Measurements from ENCODE around the gene MAP3K20.

Gene MAP3K20

DNA sequence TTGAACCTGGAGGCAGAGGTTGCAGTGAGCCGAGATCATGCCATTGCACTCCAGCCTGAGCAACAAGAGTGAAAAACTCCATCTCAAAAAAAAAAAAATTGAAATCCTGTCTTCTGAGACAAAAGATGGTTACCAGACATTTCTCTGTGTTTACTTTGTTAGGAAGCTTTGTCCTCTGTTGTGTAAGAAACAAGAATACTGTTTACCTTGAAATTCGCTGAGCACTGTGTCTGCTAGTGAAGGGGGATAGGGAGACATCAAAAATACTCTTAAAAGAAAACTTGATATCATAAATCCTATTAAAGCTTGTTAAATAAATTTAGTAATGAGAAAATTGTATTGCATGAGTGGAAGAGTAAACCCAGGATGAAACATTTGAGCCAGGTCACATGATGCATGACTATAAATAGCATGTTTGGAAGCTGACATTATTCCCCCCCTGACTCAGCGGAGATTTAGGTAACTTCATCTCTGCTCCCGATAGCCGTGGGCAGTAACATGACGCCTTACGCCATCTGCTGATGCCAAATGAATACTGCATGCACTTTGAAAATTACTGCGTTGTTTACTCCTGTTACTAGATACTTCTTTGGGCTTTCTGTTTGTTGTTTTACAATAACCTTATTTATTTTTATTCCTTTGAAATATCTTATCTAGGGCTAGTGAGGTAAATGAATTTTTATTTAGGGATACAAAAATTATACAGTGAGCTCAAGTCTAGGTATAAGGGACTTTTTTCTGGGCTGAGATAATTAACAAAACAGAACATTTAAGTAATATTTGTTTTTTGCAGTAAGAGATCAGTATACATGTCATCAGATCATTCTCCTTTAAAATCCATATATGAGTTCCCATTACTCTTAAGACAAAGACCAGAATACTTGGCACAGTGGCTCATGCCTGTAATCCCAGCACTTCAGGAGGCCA is 134.9 kb downstream of the MAP3K20 start:
- peak; percentile 93 for DNase-seq

DNA sequence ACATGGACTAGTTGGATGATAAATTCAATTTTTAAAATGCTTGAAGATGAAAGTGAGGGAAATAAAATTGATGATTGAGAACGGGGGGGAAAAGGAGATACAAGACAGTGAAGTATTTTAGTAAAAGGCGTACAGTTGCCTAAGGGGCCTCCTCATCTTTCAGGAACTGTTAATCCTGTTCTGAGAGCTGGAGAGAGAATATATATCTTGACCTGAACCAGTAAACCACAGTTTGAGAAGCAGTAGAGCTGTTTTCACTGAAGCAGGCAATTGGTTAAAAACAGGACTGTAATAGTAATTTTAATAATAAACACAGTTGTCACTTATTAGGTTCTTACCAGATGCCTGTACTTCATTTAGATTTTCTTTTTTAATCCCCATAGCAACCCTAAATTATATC is 137.5 kb downstream of the MAP3K20 start:
- DNase-seq, result no peak

DNA sequence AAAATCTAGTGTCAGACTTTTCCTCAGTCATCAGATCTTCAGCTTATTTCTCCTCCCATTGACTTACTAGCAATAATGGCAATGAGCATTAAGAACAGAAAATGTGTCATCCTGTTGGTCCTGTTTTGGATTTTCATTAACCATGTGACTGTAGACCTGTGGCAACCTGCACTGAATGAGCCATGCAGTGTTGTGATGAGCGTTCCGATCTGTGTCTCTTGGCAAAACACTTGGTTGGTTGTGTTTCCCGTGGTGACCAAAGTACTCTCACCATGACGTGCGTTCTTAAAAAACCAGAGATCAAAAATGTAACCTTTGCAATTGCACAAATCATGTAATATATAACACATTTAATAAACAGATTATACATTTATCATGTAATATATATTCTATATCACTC is 138.6 kb downstream of the MAP3K20 start:
- peak; percentile 49 for DNase-seq

DNA sequence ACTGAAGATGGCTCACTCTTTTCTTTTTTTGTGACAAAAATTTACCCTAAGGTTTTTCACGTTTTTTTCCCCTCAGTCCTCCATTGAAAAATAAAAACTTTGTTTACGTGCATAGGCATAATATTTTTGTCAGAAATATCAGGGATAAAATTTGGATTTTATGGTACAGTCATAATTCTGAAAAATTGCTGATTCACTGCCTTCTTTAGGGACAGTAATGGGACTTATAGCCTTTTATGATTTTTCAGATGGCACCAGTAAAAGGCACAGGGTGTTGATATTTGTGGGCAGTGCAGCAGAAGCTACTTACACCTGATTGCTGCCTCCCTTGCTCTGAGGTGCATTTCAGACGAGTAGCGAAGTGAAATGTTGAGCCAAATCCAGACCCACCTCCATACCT is 139.7 kb downstream of the MAP3K20 start:
- no peak for DNase-seq

DNA sequence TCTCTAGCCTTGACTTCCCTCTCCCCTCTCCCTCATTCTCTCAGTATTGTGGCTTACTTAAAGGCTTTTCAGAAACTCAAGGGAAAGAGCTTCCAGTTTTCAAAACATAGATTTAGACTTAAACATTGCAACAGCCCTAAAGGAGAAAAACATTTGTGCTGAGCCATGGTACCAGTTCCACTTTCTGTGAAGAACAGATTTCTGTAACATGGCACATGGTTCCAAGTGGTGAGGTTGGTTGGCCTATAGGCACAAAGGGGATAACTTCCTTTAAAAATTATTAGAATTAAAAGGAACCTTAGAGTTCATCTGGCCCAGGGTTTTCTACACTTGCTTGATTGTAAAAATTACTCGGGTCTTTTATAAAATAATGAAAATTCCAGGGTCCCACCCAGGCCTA is 140.4 kb downstream of the MAP3K20 start:
- DNase-seq, result no peak

DNA sequence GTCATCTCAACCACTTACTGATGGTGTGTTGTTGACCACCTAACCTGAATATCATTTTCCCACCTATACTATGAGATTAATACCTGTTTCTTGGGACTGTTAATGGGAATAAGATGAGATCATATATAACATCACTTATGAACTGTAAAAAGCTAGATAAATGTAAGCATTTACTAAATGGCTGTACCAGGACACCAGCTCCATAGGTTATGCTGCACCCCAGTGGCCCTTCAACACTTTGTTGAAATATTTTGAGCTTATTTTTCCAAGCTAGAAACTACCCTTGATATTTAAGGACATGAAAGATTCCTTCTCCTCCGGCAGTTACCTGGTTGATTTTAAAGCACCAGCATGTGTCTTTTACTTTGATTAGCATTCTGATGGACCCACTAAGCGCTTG is 141.0 kb downstream of the MAP3K20 start:
- DNase-seq, result no peak

DNA sequence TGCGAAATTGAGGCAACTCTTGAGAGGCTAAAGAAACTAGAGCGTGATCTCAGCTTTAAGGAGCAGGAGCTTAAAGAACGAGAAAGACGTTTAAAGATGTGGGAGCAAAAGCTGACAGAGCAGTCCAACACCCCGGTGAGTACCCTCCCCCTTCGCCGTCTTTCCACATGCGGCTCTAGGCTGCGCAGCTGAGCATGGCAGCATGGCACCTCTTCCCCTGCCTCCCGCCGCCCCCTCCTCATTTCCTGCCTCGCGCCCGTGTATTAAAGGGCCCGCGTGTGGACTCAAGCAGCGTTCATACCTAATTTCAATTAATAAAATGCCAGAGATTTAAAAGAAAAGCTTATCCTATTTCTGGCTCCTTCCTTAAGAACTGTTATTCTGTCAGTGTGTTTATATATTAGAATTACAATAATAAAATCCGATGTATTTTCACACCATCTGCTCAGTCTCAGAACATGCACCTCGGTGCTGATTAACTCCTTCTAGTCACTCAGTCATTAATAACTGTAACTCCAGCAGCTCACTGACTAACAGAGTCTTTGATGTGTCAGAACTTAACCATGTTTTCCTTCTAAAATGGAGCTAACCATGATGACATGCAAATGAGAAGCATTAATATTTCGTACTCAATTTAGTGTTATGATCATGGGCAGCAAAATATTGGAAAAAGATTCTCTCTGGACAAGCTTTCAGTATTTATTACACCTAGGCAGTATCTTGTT is 141.6 kb downstream of the MAP3K20 start:
- peak; percentile 68 for DNase-seq

DNA sequence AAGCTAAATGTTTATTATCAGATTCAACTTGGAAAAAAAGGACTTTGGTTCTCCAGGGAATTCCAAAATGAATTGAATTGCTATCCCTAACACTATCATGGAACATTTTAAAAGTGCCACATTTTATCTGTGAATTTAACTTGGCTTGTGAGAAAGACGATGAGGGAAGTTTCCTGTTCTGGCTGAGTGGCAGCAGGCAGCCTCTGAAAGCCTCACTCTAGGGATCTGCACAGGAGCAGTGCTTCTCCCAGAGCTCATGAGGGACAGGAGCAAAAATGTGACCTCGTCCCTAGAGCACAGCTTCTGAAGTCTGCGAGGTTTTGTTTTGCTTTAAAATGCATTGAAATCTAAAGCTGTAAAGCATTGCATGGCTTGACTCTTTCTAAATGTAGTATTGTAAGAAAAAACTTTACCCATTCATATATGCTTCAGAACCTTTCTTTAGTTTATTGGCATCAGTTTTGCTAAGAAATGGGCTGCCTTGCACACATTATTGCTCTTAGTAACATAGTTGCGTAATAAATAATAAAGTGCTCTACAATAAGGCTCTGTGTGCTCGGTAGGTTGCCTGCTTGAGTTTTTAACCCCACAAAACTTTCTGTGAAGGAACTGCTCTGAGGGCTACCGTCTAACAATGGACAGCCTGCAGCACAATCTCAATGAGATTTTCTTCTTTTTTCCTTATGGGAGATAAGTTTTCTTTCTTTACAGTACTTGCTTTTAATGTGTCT is 142.8 kb downstream of the MAP3K20 start:
- DNase-seq, result peak; percentile 40

DNA sequence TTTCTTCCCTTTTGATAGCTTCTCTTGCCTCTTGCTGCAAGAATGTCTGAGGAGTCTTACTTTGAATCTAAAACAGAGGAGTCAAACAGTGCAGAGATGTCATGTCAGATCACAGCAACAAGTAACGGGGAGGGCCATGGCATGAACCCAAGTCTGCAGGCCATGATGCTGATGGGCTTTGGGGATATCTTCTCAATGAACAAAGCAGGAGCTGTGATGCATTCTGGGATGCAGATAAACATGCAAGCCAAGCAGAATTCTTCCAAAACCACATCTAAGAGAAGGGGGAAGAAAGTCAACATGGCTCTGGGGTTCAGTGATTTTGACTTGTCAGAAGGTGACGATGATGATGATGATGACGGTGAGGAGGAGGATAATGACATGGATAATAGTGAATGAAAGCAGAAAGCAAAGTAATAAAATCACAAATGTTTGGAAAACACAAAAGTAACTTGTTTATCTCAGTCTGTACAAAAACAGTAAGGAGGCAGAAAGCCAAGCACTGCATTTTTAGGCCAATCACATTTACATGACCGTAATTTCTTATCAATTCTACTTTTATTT is 145.6 kb downstream of the MAP3K20 start:
- DNase-seq, result no peak

DNA sequence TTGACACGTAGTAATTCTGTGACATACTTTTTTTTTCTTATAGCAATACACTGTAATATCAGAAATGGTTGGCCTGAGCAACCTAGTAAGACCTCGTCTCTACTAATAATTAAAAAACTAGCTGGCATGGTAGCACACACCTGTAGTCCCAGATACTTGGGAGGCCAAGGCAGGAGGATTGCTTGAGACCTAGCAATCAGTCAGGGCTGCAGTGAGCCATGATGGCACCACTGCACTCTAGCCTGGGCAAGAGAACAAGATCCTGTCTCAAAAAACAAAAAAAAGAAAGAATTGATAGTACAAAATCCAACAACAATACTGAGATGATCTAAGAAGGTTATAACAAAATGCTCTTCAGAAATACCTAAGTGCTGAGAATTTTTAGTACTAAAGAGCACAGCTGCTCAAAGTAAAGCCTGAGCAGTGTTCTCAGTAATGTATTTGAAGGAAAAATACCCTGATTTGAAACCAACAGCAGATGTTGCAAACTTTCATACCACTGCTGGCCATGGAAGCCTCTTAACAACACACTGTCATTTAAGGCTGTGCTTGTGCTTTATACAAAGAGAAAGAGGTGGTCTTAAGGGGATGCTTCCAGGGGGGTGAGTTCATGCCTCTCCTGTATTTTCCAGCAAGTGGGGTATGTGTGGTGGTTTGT is 146.4 kb downstream of the MAP3K20 start:
- DNase-seq, result no peak

DNA sequence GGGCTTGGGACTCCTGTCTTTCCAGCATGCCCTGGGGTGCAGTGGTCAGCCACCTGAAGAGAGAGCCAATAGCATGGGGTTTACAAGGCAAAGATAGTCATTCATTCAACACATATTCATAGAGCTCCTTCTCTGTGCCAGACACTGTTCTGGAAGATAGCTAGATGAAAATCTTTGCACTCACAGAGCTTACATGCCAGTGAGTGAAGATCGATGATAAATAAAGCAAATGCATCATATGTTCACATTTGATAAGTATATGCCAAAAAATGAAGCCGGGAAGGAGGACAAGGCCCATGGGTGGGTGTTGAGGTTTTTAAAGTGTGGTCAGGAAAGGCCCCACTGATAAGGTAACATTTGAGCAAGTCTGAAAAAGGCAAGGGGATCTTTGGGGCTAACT is 148.2 kb downstream of the MAP3K20 start:
- DNase-seq, result no peak

DNA sequence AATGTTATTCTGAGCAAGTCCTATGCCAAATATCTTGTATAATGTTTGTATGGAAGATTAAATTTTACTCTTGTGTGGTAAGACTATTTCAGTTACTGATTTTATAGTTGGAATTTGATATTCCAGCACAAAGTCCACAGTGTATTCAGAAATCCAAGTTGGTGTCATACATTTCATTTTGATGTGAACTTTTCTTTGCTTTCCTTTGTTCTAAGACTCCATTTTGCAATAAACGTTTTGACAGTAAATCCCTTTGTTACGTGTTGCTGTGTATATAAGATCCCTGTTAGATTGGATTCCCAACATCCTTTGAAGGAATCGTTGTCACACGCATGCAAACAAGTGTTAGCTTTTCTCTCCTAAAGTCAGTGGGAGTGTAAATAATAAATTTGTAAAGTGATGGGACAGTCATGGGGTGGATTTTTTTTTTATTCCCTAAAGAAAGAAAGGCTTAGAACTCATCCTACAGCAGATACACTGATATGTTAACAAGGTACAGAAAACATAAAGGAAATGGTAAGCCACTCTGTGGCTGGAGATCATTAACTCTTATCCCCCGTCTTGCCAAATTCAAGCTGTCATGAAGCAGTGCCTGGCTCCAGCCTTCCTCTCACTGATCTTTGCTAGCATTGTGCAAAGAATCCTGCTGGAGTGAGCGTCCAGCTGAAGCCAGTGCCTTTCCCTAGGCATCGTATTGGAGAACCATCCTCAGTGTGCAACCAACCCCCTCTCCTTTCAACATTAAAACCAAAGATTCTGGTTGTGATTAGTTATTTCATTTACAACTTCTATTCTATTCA is 151.5 kb downstream of the MAP3K20 start:
- no peak for DNase-seq

DNA sequence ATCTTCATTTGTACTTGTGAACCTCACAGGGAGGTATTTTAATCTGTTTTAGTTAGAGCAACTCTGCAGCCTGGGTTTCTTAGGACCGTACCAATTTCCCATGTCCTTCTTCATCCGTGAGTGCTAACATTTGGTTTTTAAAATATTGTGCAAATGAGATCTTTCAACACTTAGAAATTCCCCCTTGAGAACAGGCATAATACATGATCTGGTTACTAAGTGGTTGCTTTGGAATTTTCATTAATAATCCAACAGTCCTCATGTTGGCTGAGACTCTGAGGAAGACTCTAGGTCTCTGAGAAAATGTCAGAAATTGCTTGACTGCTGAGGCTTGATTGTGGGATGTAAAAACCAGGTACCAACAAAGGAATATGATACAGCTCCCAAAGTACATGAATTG is 153.4 kb downstream of the MAP3K20 start:
- no peak for DNase-seq

DNA sequence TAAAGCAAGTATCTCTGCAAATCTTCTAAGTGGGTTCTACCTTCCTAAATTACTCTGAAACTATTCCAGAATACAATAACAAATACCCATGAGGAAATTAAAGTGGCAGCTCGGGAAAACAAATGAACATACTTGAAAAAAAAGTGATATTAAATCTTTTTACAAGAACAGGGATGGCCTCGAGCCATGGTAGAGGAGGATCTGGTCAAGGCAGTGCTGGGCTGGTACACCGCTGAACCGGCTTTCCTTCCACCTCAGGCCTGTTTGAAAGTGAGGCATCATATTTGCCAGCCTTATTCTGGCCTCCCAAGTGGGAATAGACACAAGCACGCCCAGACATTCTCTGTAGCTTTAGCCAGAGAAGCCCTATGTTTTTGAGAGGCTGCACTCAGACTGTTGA is 154.5 kb downstream of the MAP3K20 start:
- no peak for DNase-seq

DNA sequence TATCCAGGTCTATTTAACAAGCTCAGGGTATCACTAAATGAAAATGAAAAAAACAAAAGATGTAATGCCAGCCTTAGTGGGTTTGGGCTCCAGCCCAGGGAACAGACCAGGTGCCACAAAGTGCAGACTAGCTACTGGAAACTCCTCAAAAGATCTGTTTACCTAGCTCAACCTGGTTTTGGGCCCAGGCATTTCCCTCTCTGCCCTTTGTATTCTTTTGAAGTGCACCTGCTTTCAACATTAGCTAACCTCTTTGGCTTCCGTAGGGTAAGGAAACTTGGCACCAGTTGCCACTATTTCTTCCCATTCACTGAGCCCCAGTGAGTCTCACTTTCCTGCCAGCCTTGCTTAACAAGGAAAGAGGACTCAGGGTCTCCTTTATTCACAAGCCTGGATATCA is 155.4 kb downstream of the MAP3K20 start:
- peak; percentile 23 for DNase-seq

DNA sequence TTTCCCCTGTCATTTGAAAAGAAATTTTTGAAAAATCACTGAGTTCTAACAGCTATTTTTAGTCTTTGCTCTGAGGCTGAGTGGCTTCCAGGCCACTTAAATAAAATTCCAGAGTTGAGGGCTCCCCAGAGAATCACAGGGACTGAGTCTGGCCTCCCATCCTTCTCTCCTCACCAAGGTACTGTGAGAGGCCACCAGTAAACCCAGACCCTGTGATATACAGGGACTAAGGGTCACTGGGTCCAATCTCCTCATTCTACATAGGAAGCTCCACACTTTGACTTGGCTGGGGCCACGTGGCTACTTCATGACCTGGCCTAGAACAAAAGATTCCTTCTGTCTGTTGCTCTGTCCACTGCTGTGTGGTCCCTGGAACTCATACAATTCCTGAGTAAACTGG is 155.8 kb downstream of the MAP3K20 start:
- DNase-seq, result no peak

DNA sequence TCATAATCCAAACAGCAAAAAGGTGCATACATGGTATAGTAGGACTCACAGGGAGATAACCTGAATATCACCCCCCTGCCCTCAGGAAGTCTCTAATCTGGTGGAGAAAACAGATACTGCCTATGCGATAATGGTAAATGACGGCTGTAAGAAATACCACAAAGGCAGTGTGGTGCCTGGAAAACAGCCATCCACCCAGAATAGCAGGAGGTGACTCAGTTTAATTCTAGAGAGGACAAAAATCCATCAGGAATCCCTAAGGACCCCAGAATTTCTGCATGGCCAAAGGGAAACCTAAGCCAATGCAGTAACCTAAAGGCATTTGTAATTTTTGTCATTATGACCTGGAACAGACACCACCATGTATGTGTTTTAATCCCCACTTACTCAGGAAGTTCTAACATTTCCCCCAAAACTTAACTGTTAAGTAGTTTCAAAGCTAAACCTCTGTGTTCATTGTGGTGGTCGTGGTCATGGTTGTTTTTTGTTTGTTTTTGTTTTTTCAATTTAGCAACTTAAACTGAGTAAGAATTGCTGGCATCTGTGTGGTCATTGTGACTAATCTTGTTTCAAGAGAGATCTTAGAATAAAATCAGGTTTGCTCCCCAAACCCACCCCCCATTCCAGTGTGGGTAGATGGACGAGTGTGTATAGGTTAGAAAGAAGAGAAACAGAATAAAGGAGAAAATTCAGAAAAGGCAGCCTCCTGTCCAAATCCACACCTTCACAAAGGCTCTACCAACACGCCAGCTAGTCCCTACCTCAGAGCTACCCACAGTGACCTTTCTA is 157.5 kb downstream of the MAP3K20 start:
- no peak for DNase-seq

DNA sequence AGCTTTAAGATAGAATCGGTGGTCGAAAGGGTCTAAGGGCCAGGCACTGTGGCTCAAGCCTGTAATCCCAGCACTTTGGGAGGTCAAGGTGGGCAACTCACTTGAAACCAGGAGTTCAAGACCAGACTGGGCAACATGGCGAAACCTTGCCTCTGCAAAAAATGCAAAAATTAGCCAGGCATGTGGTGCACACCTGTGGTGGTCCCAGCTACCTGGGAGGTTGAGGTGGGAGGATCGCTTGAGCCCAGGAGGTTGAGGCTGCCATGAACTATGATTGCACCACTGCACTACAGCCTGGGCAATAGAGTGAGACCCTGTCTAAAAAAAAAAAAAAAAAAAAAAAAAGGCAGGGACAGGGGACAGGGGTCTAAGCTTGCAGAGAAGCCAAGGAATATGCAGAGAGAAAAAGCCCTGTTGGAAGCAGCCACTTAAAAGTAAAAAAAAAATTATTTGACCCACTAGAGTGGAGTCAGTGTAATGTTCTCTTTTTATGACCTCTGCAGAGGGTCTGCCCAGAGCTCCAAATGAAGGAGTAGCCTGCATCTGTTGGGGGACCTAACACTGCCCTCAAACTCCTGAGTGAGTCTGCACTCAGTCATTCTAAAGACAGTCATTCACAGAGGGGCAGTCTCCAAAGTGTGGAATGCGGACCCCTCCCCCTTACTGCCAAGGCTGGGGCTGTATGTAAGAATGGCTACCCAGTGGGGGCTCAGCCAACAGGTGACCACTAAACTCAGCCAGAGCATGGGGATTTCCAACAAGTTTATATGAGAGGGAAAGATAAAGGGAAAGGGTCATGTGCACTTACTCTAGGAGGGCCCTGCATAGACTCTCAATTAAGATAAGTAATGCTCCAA is 160.5 kb downstream of the MAP3K20 start:
- DNase-seq, result no peak

DNA sequence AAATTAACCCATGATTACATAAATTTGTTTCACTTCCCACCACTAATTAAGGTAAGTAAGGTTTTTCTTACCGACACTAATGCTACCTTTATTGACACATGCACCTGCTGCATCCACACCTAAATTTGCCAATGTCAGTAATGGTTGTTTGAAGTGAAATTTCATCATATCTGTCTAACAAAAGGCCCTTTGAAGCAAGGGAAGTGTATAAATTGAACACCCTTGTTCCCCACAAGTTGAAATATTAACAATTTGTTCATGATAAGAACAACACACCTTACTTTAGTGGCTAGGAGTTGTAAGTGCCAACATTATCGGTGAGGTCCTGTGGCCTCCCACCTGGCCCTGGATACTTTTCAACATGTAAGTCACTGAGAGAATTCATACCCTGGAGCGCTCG is 162.7 kb downstream of the MAP3K20 start:
- no peak for DNase-seq

DNA sequence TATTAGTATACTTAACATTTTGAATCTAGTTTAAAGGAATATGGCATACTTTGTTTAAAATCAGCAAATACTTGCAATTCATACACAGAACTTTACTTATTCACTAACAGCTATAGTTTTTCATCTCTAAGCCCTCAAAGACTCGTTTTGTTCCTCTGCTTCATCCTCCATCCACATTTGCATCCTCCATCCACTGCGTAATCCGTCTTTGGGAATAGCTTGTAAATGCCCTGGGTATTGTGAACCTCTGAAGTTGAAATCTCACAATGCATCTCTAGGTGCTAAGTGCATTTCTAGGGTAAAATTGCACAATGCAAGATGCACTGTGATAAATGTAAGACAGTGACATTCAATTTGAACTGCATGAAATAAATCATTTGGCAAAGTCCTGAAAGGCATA is 163.2 kb downstream of the MAP3K20 start:
- no peak for DNase-seq

Data from NCI-H2171 treated with DMSO at 0.1 percent for 48 hours (cell line).